GM23338 (cell line): Measurements from ENCODE around the gene ZNF837. TPM values are rescaled to one million over a fixed set of nuclear protein-coding genes. Genes with fewer than 3 reads are reported as not detected.

Experiments used
- ATAC-seq: fragments of 200-7000 bp; cut with Tn5 transposase; 3 replicates; pipeline ENCODE4 v1.9.1; 2020
- DNase-seq: peaks from one replicate; pipeline ENCODE4 v3.0.0-alpha.2; 2015; ENCODE audit warnings: low spot score
- H2AFZ ChIP-seq: fragments of 200-600 bp; sonication (generic); 2 replicates; pipeline ENCODE4 v1.8.0; 2016; ENCODE audit warnings: antibody characterized with exemption, mild to moderate bottlenecking, moderate library complexity
- H3F3A ChIP-seq: fragments of 200-600 bp; sonication (generic); replicated peaks from 2 replicates; pipeline ENCODE4 v1.8.0; 2017; ENCODE audit warnings: antibody characterized with exemption, mixed run types, low read depth
- H3K27ac ChIP-seq: fragments of 200-600 bp; sonication (generic); 2 replicates; pipeline ENCODE4 v1.6.1; 2016; ENCODE audit warnings: low read depth
- H3K27me3 ChIP-seq: fragments of 200-600 bp; sonication (generic); 2 replicates; pipeline ENCODE4 v1.8.0; 2016; ENCODE audit warnings: mild to moderate bottlenecking, mixed run types, moderate library complexity; ENCODE audit not compliant: insufficient read depth
- H3K36me3 ChIP-seq: fragments of 200-600 bp; sonication (generic); 2 replicates; pipeline ENCODE4 v1.8.0; 2016; ENCODE audit warnings: mild to moderate bottlenecking; ENCODE audit not compliant: insufficient read depth
- H3K4me1 ChIP-seq: fragments of 200-600 bp; sonication (generic); 2 replicates; pipeline ENCODE4 v1.8.0; 2016; ENCODE audit warnings: mild to moderate bottlenecking, moderate library complexity; ENCODE audit not compliant: insufficient read depth
- H3K4me2 ChIP-seq: fragments of 200-600 bp; sonication (generic); 2 replicates; pipeline ENCODE4 v1.7.1; 2017; ENCODE audit warnings: mixed run types
- H3K4me3 ChIP-seq: fragments of 200-600 bp; sonication (generic); 2 replicates; pipeline ENCODE4 v1.6.1; 2016; ENCODE audit warnings: mixed run types
- H3K79me2 ChIP-seq: fragments of 200-600 bp; sonication (generic); replicated peaks from 2 replicates; pipeline ENCODE4 v1.8.0; 2017; ENCODE audit warnings: mild to moderate bottlenecking; ENCODE audit not compliant: insufficient read depth
- H3K9me2 ChIP-seq: fragments of 200-600 bp; sonication (generic); 2 replicates; pipeline ENCODE4 v1.8.0; 2017; ENCODE audit not compliant: insufficient read depth
- H4K20me1 ChIP-seq: fragments of 200-600 bp; sonication (generic); replicated peaks from 2 replicates; pipeline ENCODE4 v1.8.0; 2017; ENCODE audit warnings: mild to moderate bottlenecking; ENCODE audit not compliant: insufficient read depth
- H3K27ac Mint-ChIP-seq: 2 replicates; pipeline ENCODE4 v1.8.0; 2020; ENCODE audit warnings: inconsistent platforms, mild to moderate bottlenecking, moderate library complexity, mixed read lengths
- H3K27me3 Mint-ChIP-seq: 3 replicates; pipeline ENCODE4 v1.8.0; 2022; ENCODE audit warnings: low read depth, mild to moderate bottlenecking, moderate library complexity, mixed read lengths, inconsistent platforms; ENCODE audit not compliant: insufficient read depth, poor library complexity
- H3K36me3 Mint-ChIP-seq: 3 replicates; pipeline ENCODE4 v1.8.0; 2021; ENCODE audit warnings: low read depth, mild to moderate bottlenecking, inconsistent platforms, moderate library complexity, mixed read lengths
- H3K4me1 Mint-ChIP-seq: 3 replicates; pipeline ENCODE4 v1.8.0; 2020; ENCODE audit warnings: mild to moderate bottlenecking, inconsistent platforms, mixed read lengths
- H3K4me3 Mint-ChIP-seq: 3 replicates; pipeline ENCODE4 v1.8.0; 2021; ENCODE audit warnings: moderate library complexity, mild to moderate bottlenecking, inconsistent platforms, mixed read lengths
- H3K9me3 Mint-ChIP-seq: 3 replicates; pipeline ENCODE4 v1.8.0; 2020; ENCODE audit warnings: moderate library complexity, mild to moderate bottlenecking, inconsistent platforms, mixed read lengths
- CREB1 ChIP-seq: fragments of 250-450 bp; sonication (Bioruptor Pico); IDR thresholded peaks from 2 replicates; pipeline ENCODE4 v1.5.0; 2020; ENCODE audit warnings: low read depth, mild to moderate bottlenecking, moderate library complexity
- EZH2 ChIP-seq: fragments of 200-600 bp; sonication (generic); IDR thresholded peaks from one replicate; pipeline ENCODE4 v1.8.0; 2017; ENCODE audit warnings: antibody characterized with exemption, mild to moderate bottlenecking, low read depth; ENCODE audit not compliant: unreplicated experiment
- EZH2phosphoT487 ChIP-seq: fragments of 200-600 bp; sonication (generic); IDR thresholded peaks from one replicate; pipeline ENCODE4 v1.8.1; 2018; ENCODE audit warnings: antibody characterized with exemption; ENCODE audit not compliant: unreplicated experiment
- JUNB ChIP-seq: IDR thresholded peaks from one replicate; pipeline ENCODE4 v1.6.1; 2016; ENCODE audit warnings: antibody characterized with exemption; ENCODE audit not compliant: unreplicated experiment
- NANOG ChIP-seq: IDR thresholded peaks from 2 replicates; pipeline ENCODE4 v1.6.1; 2016; ENCODE audit warnings: antibody characterized with exemption, borderline replicate concordance
- POLR2AphosphoS5 ChIP-seq: IDR thresholded peaks from 2 replicates; pipeline ENCODE4 v1.6.1; 2016; ENCODE audit warnings: antibody characterized with exemption, low read depth
- STAT1 ChIP-seq: IDR thresholded peaks from one replicate; pipeline ENCODE4 v1.6.1; 2016; ENCODE audit warnings: antibody characterized with exemption; ENCODE audit not compliant: unreplicated experiment
- ZNF114 ChIP-seq: fragments of 250-450 bp; sonication (Bioruptor Pico); IDR thresholded peaks from 2 replicates; pipeline ENCODE4 v1.5.0; 2020; ENCODE audit warnings: mild to moderate bottlenecking, moderate library complexity
- ZNF331 ChIP-seq: fragments of 250-450 bp; sonication (Bioruptor Pico); IDR thresholded peaks from 2 replicates; pipeline ENCODE4 v1.5.0; 2020; ENCODE audit warnings: low read depth, mild to moderate bottlenecking, moderate library complexity
- polyA plus RNA-seq: library from polyadenylated mRNA; unstranded; fragments of >200 nt; fragmentation: Nextera tagmentation; extraction: Ambion mirVana; gene quantifications from 2 replicates; pipeline ENCODE4 v1.2.1, GENCODE V29; 2016
- total RNA-seq: library from RNA; depleted of rRNA; stranded (reverse); fragments of >200 nt; shearing (Covaris generic); gene quantifications from 2 replicates; pipeline ENCODE4 v1.2.3, GENCODE V29; 2014
- TF ChIP-seq, protein P1 (sequence below): IDR thresholded peaks from 2 replicates; pipeline ENCODE4 v1.6.1; 2016; ENCODE audit warnings: antibody characterized with exemption
- TF ChIP-seq, protein P2 (sequence below): fragments of 250-450 bp; sonication (Bioruptor Pico); IDR thresholded peaks from 2 replicates; pipeline ENCODE4 v1.5.0; 2020; ENCODE audit warnings: mild to moderate bottlenecking, moderate library complexity
- TF ChIP-seq, protein P3 (sequence below), 2 experiments: fragments of 200-600 bp in 1 of 2; sonication (generic) in 1 of 2; conservative IDR thresholded peaks; 2 replicates each; pipeline versions ENCODE4 v1.5.1 to v1.6.1; 2016 to 2017; ENCODE audit warnings: antibody characterized with exemption in 2 of 2, low read depth in 2 of 2, mild to moderate bottlenecking in 2 of 2, moderate library complexity in 1 of 2
- TF ChIP-seq, protein P4 (sequence below): IDR thresholded peaks from one replicate; pipeline ENCODE4 v1.6.1; 2018; ENCODE audit warnings: antibody characterized with exemption; ENCODE audit not compliant: unreplicated experiment

The ZNF837 gene
- total and polyA plus RNA-seq, 2 experiments from 2014 or later = 3.1 to 11.0 TPM

DNA sequence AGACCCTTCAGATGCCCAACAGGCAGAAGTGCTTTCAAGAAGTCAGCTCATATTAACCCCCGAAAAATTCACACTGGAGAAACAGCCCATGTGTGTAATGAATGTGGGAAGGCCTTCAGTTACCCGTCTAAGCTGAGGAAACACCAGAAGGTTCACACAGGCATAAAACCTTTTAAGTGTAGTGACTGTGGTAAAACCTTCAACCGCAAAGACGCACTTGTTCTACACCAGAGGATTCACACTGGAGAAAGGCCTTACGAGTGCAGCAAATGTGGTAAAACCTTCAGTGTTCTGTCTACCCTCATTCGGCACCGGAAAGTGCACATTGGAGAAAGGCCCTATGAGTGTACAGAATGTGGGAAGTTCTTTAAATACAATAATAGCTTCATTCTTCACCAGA, 36.2 kb upstream of the ZNF837 start:
- no peak overlapping the region for H3K4me2 ChIP-seq
- Mint-ChIP-seq H3K27me3 (no peaks in the 10 kb centered on the region), H3K9me3 (peaks cover 3% of the 10 kb centered on the region; the same call in 2 of the 3 replicates), H3K4me3 (no peak overlapping the region), H3K27ac (no peak overlapping the region), H3K4me1 (no peaks in the 10 kb centered on the region), H3K36me3 (peaks cover 36% of the 10 kb centered on the region)
- no peaks in the 10 kb centered on the region for H4K20me1 ChIP-seq
- no peaks in the 10 kb centered on the region for H3K27me3 ChIP-seq
- no peaks in the 10 kb centered on the region for H3F3A ChIP-seq
- no peaks in the 10 kb centered on the region; the same call in 1 of the 2 replicates for H3K36me3 ChIP-seq
- H2AFZ ChIP-seq = no peak overlapping the region
- no peaks in the 10 kb centered on the region for H3K4me1 ChIP-seq
- DNase-seq (no peak), ATAC-seq (no peak)
- no peak overlapping the region for H3K4me3 ChIP-seq
- no peaks in the 10 kb centered on the region for H3K79me2 ChIP-seq
- H3K9me2 ChIP-seq = no peaks in the 10 kb centered on the region
- no peak overlapping the region for H3K27ac ChIP-seq
- TF ChIP-seq NANOG = no peak
- TF ChIP-seq EZH2phosphoT487 = no peak
- no peak for TF ChIP-seq ZNF114 (CRISPR knock-in tag)
- no peak for TF ChIP-seq JUNB
- TF ChIP-seq STAT1 = no peak
- TF ChIP-seq, protein P1, sequence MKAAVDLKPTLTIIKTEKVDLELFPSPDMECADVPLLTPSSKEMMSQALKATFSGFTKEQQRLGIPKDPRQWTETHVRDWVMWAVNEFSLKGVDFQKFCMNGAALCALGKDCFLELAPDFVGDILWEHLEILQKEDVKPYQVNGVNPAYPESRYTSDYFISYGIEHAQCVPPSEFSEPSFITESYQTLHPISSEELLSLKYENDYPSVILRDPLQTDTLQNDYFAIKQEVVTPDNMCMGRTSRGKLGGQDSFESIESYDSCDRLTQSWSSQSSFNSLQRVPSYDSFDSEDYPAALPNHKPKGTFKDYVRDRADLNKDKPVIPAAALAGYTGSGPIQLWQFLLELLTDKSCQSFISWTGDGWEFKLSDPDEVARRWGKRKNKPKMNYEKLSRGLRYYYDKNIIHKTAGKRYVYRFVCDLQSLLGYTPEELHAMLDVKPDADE = no peak
- no peak for TF ChIP-seq ZNF331 (CRISPR knock-in tag)
- TF ChIP-seq, protein P2, sequence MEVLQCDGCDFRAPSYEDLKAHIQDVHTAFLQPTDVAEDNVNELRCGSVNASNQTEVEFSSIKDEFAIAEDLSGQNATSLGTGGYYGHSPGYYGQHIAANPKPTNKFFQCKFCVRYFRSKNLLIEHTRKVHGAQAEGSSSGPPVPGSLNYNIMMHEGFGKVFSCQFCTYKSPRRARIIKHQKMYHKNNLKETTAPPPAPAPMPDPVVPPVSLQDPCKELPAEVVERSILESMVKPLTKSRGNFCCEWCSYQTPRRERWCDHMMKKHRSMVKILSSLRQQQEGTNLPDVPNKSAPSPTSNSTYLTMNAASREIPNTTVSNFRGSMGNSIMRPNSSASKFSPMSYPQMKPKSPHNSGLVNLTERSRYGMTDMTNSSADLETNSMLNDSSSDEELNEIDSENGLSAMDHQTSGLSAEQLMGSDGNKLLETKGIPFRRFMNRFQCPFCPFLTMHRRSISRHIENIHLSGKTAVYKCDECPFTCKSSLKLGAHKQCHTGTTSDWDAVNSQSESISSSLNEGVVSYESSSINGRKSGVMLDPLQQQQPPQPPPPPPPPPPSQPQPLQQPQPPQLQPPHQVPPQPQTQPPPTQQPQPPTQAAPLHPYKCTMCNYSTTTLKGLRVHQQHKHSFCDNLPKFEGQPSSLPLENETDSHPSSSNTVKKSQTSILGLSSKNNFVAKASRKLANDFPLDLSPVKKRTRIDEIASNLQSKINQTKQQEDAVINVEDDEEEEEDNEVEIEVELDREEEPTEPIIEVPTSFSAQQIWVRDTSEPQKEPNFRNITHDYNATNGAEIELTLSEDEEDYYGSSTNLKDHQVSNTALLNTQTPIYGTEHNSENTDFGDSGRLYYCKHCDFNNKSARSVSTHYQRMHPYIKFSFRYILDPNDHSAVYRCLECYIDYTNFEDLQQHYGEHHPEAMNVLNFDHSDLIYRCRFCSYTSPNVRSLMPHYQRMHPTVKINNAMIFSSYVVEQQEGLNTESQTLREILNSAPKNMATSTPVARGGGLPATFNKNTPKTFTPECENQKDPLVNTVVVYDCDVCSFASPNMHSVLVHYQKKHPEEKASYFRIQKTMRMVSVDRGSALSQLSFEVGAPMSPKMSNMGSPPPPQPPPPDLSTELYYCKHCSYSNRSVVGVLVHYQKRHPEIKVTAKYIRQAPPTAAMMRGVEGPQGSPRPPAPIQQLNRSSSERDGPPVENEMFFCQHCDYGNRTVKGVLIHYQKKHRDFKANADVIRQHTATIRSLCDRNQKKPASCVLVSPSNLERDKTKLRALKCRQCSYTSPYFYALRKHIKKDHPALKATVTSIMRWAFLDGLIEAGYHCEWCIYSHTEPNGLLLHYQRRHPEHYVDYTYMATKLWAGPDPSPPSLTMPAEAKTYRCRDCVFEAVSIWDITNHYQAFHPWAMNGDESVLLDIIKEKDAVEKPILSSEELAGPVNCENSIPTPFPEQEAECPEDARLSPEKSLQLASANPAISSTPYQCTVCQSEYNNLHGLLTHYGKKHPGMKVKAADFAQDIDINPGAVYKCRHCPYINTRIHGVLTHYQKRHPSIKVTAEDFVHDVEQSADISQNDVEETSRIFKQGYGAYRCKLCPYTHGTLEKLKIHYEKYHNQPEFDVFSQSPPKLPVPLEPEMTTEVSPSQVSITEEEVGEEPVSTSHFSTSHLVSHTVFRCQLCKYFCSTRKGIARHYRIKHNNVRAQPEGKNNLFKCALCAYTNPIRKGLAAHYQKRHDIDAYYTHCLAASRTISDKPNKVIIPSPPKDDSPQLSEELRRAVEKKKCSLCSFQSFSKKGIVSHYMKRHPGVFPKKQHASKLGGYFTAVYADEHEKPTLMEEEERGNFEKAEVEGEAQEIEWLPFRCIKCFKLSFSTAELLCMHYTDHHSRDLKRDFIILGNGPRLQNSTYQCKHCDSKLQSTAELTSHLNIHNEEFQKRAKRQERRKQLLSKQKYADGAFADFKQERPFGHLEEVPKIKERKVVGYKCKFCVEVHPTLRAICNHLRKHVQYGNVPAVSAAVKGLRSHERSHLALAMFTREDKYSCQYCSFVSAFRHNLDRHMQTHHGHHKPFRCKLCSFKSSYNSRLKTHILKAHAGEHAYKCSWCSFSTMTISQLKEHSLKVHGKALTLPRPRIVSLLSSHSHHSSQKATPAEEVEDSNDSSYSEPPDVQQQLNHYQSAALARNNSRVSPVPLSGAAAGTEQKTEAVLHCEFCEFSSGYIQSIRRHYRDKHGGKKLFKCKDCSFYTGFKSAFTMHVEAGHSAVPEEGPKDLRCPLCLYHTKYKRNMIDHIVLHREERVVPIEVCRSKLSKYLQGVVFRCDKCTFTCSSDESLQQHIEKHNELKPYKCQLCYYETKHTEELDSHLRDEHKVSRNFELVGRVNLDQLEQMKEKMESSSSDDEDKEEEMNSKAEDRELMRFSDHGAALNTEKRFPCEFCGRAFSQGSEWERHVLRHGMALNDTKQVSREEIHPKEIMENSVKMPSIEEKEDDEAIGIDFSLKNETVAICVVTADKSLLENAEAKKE = no peak
- TF ChIP-seq, protein P3, sequence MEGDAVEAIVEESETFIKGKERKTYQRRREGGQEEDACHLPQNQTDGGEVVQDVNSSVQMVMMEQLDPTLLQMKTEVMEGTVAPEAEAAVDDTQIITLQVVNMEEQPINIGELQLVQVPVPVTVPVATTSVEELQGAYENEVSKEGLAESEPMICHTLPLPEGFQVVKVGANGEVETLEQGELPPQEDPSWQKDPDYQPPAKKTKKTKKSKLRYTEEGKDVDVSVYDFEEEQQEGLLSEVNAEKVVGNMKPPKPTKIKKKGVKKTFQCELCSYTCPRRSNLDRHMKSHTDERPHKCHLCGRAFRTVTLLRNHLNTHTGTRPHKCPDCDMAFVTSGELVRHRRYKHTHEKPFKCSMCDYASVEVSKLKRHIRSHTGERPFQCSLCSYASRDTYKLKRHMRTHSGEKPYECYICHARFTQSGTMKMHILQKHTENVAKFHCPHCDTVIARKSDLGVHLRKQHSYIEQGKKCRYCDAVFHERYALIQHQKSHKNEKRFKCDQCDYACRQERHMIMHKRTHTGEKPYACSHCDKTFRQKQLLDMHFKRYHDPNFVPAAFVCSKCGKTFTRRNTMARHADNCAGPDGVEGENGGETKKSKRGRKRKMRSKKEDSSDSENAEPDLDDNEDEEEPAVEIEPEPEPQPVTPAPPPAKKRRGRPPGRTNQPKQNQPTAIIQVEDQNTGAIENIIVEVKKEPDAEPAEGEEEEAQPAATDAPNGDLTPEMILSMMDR (conservative IDR thresholded peaks at IDR 0.05; ENCODE audit: low read depth in 2 of 2) = no peak
- TF ChIP-seq EZH2 = no peak
- no peak for TF ChIP-seq POLR2AphosphoS5
- no peak for TF ChIP-seq CREB1 (CRISPR knock-in tag)
- TF ChIP-seq, protein P4, sequence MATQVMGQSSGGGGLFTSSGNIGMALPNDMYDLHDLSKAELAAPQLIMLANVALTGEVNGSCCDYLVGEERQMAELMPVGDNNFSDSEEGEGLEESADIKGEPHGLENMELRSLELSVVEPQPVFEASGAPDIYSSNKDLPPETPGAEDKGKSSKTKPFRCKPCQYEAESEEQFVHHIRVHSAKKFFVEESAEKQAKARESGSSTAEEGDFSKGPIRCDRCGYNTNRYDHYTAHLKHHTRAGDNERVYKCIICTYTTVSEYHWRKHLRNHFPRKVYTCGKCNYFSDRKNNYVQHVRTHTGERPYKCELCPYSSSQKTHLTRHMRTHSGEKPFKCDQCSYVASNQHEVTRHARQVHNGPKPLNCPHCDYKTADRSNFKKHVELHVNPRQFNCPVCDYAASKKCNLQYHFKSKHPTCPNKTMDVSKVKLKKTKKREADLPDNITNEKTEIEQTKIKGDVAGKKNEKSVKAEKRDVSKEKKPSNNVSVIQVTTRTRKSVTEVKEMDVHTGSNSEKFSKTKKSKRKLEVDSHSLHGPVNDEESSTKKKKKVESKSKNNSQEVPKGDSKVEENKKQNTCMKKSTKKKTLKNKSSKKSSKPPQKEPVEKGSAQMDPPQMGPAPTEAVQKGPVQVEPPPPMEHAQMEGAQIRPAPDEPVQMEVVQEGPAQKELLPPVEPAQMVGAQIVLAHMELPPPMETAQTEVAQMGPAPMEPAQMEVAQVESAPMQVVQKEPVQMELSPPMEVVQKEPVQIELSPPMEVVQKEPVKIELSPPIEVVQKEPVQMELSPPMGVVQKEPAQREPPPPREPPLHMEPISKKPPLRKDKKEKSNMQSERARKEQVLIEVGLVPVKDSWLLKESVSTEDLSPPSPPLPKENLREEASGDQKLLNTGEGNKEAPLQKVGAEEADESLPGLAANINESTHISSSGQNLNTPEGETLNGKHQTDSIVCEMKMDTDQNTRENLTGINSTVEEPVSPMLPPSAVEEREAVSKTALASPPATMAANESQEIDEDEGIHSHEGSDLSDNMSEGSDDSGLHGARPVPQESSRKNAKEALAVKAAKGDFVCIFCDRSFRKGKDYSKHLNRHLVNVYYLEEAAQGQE = no peak
